HS-5 (cell line): ENCODE measurements around the gene TRDN.
"Not testable (repeated sequence)": the region's sequence is repeated elsewhere in the genome, so short reads cannot be mapped to it uniquely, and the experiment has no call there.

Source experiments
- DNase-seq: peaks from one replicate; pipeline ENCODE4 v3.0.0-alpha.2; 2012; ENCODE audit warnings: low read depth

Gene TRDN

DNA sequence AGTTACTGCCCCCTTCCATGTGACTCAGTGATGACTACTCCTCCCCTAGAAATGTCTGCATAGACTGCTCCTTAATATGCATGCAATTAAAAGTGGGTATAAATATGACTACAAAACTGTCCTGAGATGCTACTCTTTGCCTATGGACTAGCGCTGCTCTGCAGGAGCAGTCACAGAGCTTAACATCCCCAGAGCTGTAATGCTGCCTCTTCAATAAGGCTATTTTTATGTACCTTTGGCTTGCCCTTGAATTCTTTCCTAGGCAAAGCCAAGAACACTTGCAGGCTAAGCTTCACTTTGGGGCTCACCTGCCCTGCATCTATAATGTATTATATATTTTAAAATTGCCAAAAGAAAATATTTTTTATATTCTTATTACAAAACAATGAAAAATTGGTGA, 341.6 kb downstream of the TRDN start:
- DNase-seq, result no peak

DNA sequence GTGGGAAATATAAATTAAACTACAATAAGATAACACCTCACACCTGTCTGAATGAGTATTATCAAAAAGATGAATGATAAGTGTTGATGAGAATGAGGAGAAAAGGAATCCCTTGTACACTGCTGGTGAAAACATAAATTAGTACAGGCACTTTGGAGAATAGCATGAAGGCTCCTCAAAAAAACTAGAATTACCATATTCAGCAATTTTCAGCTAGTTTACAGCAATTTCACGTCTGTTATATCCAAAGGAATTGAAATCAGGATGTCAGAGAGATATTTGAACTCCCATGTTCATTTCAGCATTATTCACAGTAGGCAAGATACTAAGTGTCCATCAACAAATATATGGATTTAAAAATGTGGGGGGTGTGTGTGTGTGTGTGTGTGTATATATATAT, 348.1 kb downstream of the TRDN start:
- DNase-seq, result no peak

DNA sequence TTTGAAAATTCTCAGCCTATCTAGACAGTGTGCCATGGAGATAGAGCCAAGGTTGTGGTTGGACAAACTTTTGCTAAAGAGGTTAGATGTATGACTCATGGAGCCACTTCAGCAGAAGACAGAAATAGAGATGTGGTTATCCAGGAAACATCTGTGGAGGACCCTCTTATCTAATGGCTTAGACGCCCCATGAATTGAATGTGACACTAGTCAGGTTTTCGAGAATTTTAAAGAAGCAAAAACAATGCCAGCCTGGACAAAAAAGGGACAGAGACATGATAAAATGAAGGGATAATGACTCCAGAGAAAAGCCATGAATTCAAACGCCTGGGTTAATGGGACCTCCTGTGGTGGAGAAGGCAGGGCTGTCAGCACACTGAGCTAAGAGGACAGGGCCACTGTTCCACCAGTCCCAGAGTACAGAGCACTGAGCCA, 360.2 kb downstream of the TRDN start:
- DNase-seq, result no peak

DNA sequence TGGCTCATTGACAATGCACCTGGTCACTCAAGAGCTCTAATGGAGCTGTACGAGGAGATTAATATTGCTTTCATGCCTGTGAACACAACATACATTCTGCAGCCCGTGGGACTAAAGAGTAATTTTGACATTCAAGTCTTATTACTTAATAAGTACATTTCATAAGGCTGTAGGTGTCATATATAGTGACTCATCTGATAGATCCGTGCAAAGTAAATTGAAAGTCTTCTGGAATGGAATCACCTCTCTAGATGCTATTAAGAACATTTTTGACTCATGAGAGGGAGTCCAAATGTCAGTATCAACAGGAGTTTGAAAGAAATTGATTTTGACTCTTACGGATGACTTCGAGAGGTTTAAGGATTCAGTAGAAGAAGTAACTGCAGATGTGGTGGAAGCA, 372.8 kb downstream of the TRDN start:
- no peak for DNase-seq

DNA sequence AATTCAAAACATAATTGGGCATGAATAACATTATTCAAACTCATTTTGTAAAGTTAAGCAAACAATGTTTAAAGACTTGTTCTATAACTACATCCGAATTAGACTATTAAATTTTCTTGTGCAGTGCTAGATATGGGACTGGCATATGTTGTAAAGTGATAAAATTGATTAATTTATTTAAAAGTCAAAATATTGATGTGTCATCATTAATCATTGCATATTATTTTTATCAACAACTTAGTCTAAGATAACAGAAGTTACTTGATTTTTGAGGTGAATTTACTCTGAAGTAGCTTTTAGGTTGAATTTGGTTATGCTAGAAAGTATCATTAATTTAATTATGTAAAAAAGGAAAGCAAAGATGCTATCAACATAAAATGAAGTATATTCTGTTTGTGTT, 396.1 kb downstream of the TRDN start:
- no peak for DNase-seq

DNA sequence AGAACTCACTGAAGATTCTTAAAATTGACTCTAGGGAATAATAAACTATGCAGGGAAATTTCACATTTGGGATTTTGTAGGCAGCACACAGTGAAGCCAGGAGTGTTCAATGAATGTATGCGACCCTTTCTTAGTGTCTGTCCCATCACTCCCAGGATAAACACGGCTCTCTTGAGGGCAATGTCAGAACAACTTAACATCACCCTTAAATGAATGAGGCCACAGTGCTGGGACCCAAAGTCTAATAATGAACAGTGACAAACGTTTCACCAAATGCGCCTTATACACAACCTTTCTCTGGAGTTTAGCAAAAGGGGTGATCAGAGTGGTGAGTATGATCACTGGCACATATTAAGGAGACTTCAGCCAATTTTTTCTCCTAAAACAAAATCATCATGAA, 403.4 kb downstream of the TRDN start:
- no peak for DNase-seq

DNA sequence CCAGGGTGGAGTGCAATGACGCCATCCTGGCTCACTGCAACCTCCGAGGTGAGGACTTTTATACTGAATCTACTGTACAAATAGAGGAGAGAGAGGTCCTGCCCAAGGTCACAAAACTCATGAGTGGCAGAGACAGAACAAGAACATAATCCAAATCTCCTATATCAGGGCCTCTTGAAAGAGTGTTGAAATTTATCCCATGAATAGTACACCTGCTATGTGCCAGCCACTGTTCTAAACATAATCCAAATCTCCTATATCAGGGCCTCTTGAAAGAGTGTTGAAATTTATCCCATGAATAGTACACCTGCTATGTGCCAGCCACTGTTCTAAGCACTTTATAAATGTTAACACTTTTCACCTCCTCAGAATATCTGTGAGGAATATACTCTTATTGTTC, 409.0 kb downstream of the TRDN start:
- not testable (repeated sequence) for DNase-seq

DNA sequence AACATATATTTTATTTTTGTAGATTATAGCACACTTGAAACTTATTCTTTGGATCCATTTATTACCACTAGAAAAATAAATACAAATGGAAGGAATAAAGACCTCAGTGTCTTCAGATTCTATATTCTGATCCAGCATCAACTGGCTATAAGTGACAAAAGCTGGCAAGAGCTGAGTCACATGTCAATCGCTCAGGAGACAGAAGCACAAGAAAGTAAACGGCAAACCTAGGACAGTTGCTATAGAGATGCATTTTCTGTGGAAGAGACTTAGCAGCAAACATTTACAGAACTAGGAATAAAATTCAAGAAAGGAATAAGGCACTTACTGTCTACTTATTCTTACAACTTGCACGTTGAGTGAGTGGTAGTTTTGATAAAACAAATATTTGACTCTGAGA, 410.4 kb downstream of the TRDN start:
- no peak for DNase-seq

DNA sequence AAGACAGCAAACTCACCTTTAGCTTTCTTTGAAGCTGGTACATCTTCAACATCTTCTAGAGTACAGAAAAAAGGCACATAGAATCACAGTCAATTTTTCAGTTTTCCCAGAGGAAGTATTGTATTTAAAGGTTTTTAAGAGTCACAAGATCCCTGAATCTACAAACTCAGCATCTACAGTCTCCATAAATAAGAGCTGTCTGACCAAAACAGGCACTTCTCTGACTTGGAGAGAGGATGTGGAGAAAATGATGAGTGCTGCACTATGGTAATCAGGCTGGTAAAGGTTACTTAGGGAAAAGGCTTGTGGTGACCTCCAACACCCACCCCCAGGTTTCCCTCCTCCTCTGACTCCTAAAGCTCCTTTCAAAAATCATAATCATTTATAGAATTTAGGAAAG, 412.7 kb downstream of the TRDN start:
- no peak for DNase-seq

DNA sequence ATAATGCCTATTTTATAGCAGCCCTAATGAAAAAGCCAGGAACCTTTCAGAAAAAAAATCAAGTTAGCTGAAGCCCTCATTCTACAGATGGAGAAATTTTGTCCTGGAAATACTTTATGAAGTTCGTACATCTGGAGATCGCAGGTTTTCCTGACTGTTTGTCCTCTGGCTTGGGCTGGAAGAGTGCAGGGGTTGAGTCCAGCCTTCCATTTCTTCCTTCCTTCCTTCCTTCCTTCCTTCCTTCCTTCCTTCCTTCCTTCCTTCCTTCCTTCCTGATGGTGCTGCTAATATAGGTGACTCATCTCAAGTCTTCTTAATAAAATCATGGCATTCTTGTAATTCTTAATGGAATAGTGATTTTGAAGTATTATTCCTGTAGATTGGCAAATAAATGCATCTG, 413.3 kb downstream of the TRDN start:
- DNase-seq, result no peak

DNA sequence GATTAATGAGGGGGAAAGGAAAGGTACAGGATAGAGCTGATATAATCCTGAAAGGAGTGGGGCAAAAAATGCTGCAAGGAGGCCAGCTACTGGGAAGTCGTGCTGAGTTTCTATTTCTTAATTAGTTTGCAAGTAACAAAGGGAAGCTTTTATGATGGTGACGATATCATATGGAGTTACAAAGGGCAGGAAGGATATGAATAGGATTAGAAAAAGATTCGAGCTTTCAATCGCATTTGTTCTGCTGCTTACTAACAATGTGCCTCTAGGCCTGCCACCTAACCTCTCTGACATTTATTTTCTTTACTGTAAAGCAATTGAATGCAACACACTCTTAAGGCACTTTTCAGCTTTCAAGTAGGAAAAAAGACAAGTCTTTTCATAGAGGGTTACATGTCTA, 421.5 kb downstream of the TRDN start:
- DNase-seq, result no peak

DNA sequence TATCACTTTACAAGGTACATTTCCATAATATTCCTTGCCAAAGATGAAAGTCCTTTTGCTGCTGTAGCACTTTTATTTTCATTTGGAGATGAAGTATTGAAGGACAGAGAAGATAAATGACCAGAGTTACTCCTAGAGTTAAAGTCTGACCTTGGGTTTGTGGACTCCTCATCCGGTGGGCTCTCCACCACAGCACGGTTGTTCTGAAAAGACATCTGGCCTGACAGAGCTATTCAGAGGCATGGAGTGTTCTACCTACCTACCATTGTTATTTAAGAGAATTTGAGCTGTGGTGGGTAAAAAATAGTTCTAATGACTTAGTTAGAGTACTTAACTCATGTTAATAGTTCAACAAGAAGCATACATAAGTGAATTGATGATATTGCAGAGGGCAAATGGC, 422.3 kb downstream of the TRDN start:
- DNase-seq, result no peak

DNA sequence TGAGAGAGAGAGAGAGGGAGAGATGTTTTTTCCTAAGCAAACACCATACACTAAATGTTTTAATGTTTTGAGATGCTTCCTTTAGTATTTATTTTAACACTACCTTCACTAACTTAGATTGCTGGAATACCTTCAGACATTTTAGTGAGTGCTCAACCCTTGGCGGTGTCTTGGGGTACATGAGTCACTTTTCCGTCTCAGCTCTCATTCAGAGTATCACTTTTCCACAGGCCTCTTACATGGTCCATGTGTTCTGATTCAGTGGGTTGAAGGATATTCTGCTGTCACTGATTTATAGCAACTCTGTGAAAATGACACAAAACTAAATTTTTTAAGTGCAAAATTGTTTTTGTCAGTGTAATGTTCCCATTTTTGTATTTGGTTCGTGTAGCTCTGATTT, 422.8 kb downstream of the TRDN start:
- DNase-seq, result no peak

DNA sequence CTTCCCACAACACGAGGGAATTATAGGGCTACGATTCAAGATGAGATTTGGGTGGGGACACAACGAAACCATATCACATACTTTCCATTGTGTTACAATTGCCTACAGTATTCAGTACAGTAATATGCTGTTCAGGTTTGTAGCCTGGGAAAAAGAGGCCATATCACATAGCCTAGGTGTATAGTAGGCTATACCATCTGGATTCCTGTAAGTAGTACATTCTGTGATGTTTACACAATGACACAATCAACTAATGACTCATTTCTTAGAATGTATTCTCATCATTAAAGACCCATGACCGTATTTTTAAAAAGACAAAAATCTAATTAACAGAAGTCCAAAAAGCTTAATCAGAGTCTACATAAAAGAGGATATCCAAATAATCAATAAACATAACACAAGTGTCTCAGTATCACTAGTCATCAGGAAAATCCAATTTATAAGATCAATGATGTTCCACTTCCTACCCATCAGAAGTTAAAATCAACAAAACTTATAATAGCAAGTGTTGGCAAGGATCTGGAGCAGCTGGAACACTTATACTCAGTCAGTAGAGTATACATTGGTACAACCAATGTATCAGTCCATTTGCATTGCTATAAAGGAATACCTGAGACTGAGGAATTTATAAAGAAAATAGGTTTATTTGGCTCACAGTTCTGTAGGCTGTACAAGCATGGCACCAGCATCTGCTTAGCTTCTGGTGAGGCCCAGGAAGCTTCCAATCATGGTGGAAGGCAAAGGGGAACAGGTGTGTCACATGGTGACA, 424.8 kb downstream of the TRDN start:
- DNase-seq, result no peak

DNA sequence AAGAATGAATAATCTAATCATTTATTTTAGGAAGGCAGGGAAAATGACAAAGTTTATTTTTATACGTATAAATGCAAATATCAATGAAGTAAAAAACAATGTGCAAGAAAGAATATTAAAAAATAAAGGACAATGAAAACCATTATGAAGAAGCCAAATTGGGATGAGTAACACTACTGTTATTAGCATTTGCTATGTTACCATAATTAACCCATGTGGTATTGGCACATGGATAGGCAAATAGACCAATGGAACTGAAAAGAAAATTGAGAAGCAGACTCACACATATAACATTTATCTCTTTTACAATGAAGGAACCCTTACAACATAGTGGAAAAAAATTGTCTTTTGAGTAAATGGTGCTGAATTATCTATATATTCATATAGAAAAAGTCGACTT, 426.1 kb downstream of the TRDN start:
- no peak for DNase-seq

DNA sequence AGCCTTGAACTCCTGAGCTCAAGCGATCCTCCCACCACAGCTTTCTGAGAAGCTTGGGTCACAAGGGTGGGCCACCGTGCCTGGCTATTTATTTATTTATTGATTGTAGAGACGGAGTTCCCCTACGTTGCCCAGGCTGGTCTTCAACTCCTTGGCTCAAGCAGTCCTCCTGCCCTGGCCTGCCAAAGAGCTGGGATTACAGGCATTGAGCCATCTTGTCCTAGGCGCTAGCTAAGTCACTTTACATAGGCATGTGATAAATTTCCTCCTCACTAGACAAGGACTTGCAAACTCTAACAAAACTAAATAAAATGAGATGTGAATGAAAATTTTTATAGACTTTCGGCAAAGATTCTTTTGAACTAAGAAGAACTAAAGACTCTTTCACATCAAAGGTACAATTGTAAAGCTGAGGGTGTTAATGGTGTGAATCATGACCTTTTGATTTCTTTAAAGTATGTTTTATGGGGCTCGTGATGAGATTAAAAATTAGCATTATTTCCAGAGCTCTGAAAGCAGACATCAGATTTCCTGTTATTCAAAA, 428.7 kb downstream of the TRDN start:
- no peak for DNase-seq

DNA sequence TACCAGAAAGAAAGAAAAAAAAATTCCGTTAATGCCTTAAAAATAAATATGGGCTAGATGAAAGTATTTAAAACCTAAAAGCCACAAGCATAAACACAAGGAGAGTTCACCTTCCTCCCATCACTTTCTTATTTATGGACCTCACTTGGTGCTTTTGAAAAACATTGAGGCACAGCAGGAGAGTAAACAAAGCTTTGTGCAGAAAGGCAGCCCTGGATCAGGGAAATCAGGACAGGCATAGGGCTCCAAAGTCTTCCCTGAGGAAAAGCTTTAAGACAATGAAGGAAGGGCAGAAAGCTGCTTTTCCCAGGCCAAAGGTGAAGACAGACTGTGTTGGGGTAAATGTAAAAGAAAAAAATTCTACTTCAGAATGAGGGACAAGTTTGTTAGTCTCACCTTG, 432.8 kb downstream of the TRDN start:
- no peak for DNase-seq

DNA sequence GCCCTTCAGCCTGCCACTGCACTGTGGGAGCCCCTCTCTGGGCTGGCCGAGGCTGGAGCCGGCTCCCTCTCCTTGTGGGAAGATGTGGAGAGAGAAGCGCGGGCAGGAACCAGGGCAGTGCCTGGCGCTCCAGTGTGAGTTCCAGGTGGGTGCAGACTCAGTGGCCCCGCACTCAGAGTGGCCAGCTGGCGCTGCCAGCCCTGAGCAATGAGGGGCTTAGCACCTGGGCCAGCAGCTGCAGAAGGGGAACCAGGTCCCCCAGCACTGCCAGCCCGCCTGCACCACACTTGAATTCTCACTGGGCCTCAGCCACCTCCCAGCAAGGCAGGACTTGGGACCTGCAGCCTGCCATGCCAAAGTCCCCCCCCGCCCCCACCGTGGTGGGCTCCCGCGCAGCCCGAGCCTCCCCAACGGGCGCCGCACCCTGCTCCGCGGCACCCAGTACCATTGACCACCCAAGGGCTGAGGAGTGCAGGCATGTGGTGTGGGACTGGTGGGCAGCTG, 434.8 kb downstream of the TRDN start:
- no peak for DNase-seq

DNA sequence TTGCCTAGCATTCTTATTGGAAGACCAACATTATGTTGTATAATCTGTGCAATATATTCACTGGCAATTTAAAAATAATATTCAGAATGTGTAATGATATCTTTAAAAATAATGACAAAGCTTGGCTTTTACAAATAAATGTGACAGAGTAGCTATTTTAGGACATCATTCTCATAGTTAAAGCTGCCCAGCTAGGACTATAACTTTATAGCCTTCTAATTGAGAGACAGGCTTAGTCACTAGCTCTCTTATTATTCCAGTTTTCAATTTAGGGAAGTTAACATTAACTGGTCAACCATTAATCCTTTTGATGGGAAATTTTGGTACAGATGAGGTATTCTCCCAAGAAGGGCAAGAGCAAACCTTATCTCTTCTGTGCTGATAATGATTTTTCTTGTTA, 443.5 kb downstream of the TRDN start:
- no peak for DNase-seq

DNA sequence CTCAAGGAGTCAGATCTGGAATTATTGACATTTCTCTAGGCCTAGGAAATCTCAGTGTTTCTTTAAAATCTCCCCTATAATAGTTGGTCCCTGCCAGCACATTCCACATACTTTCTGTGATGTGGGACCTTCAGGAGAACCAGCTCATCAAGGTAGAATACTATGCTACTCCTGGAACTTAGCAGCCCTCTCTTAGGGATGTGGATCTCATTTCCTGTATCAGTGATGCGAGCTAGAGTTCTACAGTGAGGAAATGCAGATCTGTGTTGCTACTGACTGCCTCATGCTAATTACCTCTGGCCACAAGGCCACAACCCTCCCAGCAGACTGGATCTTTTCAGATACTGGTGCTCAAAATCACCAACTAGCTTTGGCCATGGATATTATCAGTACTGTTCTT, 446.9 kb downstream of the TRDN start:
- DNase-seq, result no peak

DNA sequence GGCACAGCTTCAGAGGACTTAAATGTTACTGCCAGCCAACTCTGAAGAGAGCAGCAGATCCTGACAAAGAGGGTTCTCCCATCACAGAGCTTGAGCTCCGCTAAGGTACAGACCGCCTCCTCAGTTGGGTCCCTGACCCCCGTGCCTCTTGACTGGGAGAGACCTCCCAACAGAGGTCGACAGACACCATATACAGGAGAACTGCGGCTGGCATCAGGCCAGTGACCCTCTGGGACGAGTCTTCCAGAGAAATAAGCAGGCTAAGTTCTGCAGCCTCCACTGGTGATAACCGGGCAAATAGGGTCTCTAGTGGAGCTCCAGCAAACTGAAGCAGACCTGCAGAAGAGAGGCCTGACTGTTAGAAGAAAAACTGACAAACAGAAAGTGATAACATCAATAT, 453.8 kb downstream of the TRDN start:
- no peak for DNase-seq

DNA sequence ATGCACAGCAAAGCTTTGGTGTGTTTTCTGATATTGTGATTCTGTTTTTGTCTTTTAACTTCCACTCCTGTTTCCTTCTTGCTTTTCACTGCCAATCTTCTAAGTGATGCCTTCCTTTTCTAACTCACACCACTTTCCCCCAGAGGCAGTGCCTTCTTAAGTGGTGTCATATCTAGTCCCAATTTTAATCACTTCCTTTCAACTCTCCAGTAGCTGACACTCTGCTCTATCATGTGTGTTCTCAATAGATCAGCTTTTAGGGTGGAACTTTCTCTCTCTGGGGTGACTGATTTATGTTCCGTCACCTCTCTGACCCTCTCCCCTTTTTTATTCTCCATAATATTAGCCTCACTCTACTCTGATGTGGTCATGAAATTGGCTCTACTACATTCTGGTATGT, 460.0 kb downstream of the TRDN start:
- DNase-seq, result no peak

DNA sequence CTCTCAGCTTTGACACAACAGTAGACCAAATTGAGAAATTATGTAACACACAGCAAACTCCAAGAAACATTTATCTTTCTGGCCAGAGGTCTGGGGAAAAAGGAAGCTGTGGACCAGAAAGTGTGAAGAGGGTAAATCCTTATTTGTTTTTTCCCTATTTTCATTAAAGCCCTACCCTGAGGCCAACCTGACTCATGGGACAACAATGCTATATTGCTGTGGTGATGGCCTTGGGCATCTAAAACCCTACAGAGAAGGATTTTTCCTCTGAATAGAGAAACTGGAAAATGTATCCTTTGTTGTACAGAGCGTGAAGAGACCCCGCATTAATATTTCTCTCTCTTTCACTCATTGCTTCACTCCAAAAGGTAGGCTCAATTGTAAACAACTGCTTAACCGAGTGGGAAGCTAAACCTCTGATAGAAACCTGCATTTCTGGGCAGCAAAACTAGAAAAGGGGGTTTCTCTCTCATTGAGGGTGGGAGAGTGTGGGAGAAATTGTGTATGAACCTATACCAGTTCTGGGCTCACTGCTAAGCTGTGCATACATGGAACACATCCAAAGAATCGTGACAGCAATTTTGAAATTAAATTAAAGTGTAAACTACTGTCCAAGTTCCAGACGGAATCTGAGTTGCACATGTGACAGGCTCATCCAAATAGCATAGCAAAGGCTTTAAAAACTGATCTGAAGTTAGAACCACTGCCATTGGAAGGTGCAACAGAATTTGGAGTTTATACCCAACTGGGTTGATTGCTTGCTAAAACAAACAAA, 465.2 kb downstream of the TRDN start:
- no peak for DNase-seq

DNA sequence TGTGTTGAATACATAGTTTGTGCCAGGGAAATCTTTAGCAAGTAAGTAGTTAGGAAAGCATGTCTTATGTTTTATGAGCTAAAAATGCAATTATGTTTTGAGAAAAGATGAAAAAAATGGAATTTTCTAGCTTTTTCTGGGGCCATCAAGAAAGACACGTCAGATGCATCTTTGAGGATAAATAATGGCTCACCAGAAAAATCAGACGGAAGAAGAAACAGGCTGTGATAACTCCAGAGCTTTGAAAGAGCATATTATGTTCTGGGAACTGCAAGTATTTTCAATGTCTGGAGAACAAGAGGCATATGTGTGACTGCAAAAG, 467.0 kb downstream of the TRDN start:
- DNase-seq, result no peak
